HepG2 (cell line): ENCODE measurements around the gene WNK4. TPM values are rescaled to one million over a fixed set of nuclear protein-coding genes. Genes with fewer than 3 reads are reported as not detected.
A peak's percentile ranks its signal among the peaks of the same experiment; 100 is the strongest.

Experiments
- GPN1 ChIP-seq: sonication (generic); formaldehyde crosslinking; IDR thresholded peaks from 2 replicates; pipeline ENCODE4 v1.5.1; 2020; ENCODE audit warnings: missing genetic modification reagents, borderline replicate concordance
- HMGA1 ChIP-seq: sonication (generic); formaldehyde crosslinking; conservative IDR thresholded peaks from 2 replicates; pipeline ENCODE4 v1.4.0; 2020; ENCODE audit warnings: missing genetic modification reagents
- NBN ChIP-seq: fragments of 450-650 bp; conservative IDR thresholded peaks from 2 replicates; pipeline ENCODE4 v1.6.1; 2017
- SALL2 ChIP-seq: sonication (generic); formaldehyde crosslinking; IDR thresholded peaks from 2 replicates; pipeline ENCODE4 v1.8.1; 2023; ENCODE audit warnings: mild to moderate bottlenecking, missing genetic modification reagents, inconsistent platforms
- SNRNP70 ChIP-seq: fragments of 200-400 bp; formaldehyde crosslinking; IDR thresholded peaks from 2 replicates; pipeline ENCODE4 v1.6.1; 2017; ENCODE audit warnings: mild to moderate bottlenecking, low read depth, low read length, moderate library complexity
- TERF1 ChIP-seq: sonication (generic); formaldehyde crosslinking; IDR thresholded peaks from 2 replicates; pipeline ENCODE4 v1.8.0; 2022; ENCODE audit warnings: mild to moderate bottlenecking, missing genetic modification reagents, moderate library complexity
- ZBTB10 ChIP-seq: sonication (generic); formaldehyde crosslinking; IDR thresholded peaks from 2 replicates; pipeline ENCODE4 v1.4.0; 2020; ENCODE audit warnings: missing genetic modification reagents, borderline replicate concordance
- ZMAT3 ChIP-seq: sonication (generic); formaldehyde crosslinking; conservative IDR thresholded peaks from 2 replicates; pipeline ENCODE4 v1.7.0; 2021; ENCODE audit warnings: missing genetic modification reagents
- ZNF234 ChIP-seq: sonication (generic); formaldehyde crosslinking; conservative IDR thresholded peaks from 2 replicates; pipeline ENCODE4 v1.5.1; 2020; ENCODE audit warnings: mild to moderate bottlenecking, missing genetic modification reagents
- ZNF251 ChIP-seq: sonication (generic); formaldehyde crosslinking; IDR thresholded peaks from 2 replicates; pipeline ENCODE4 v1.9.0; 2021; ENCODE audit warnings: mild to moderate bottlenecking, missing genetic modification reagents
- ZNF543 ChIP-seq: sonication (generic); formaldehyde crosslinking; IDR thresholded peaks from 2 replicates; pipeline ENCODE4 v1.4.0; 2020; ENCODE audit warnings: mild to moderate bottlenecking, missing genetic modification reagents
- polyA plus RNA-seq, 8 experiments: library from polyadenylated mRNA; depleted of rRNA in 3 of 8; stranded (reverse) in 7 of 8; unstranded in 1 of 8; fragments of >200 nt; fragmentation: Illumina TruSeq in 4 of 8; extraction: Trizol in 4 of 8; gene quantifications; 2 replicates each; pipeline versions ENCODE4 v1.2.1 to v1.2.3, GENCODE V29; 2011 to 2016; ENCODE audit warnings: low read depth in 4 of 8, missing spikeins in 1 of 8, mixed read lengths in 1 of 8; ENCODE audit not compliant: insufficient read depth in 1 of 8
- total RNA-seq, 5 experiments: library from RNA; depleted of rRNA; stranded (reverse); fragments of >200 nt; fragmentation: Illumina TruSeq; extraction: Trizol; gene quantifications; 2 replicates each; pipeline ENCODE4 v1.2.3, GENCODE V29; 2016; ENCODE audit warnings: low read depth in 1 of 5
- TF ChIP-seq, protein P1 (sequence below): IDR thresholded peaks from 2 replicates; pipeline ENCODE4 v1.6.1; 2012; ENCODE audit warnings: low read depth, low read length, improper control_type of control experiment
- TF ChIP-seq, protein P2 (sequence below): sonication (generic); formaldehyde crosslinking; IDR thresholded peaks from 2 replicates; pipeline ENCODE4 v1.5.1; 2020; ENCODE audit warnings: missing genetic modification reagents, mild to moderate bottlenecking, borderline replicate concordance
- TF ChIP-seq, protein P3 (sequence below): IDR thresholded peaks from 2 replicates; pipeline ENCODE4 v1.6.1; 2016; ENCODE audit warnings: control low read depth
- TF ChIP-seq, protein P4 (sequence below): sonication (generic); formaldehyde crosslinking; IDR thresholded peaks from 2 replicates; pipeline ENCODE4 v1.4.0; 2020; ENCODE audit warnings: missing genetic modification reagents, mild to moderate bottlenecking, borderline replicate concordance

Gene WNK4
- total and polyA plus RNA-seq, 2 of the 13 experiments (the other 11 are each of a cell fraction or from before 2014, with no cell fraction given), result 2.7 to 13.7 TPM

- TF ChIP-seq, protein P1, sequence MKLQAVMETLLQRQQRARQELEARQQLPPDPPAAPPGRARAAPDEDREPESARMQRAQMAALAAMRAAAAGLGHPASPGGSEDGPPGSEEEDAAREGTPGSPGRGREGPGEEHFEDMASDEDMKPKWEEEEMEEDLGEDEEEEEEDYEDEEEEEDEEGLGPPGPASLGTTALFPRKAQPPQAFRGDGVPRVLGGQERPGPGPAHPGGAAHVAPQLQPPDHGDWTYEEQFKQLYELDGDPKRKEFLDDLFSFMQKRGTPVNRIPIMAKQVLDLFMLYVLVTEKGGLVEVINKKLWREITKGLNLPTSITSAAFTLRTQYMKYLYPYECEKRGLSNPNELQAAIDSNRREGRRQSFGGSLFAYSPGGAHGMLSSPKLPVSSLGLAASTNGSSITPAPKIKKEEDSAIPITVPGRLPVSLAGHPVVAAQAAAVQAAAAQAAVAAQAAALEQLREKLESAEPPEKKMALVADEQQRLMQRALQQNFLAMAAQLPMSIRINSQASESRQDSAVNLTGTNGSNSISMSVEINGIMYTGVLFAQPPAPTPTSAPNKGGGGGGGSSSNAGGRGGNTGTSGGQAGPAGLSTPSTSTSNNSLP, result peak; percentile 58; the same call in 1 of the 2 replicates
- TF ChIP-seq TERF1 (CRISPR knock-in tag) (no peak), SNRNP70 (no peak), HMGA1 (CRISPR knock-in tag) (no peak), ZBTB10 (CRISPR knock-in tag) (no peak), ZMAT3 (CRISPR knock-in tag) (no peak), ZNF543 (CRISPR knock-in tag) (no peak), GPN1 (CRISPR knock-in tag) (no peak), ZNF251 (CRISPR knock-in tag) (no peak), ZNF234 (CRISPR knock-in tag) (no peak), SALL2 (no peak), NBN (no peak)
- TF ChIP-seq, protein P2, sequence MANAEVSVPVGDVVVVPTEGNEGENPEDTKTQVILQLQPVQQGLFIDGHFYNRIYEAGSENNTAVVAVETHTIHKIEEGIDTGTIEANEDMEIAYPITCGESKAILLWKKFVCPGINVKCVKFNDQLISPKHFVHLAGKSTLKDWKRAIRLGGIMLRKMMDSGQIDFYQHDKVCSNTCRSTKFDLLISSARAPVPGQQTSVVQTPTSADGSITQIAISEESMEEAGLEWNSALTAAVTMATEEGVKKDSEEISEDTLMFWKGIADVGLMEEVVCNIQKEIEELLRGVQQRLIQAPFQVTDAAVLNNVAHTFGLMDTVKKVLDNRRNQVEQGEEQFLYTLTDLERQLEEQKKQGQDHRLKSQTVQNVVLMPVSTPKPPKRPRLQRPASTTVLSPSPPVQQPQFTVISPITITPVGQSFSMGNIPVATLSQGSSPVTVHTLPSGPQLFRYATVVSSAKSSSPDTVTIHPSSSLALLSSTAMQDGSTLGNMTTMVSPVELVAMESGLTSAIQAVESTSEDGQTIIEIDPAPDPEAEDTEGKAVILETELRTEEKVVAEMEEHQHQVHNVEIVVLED (CRISPR knock-in tag), result no peak; the same call in 1 of the 2 replicates
- TF ChIP-seq, protein P3, sequence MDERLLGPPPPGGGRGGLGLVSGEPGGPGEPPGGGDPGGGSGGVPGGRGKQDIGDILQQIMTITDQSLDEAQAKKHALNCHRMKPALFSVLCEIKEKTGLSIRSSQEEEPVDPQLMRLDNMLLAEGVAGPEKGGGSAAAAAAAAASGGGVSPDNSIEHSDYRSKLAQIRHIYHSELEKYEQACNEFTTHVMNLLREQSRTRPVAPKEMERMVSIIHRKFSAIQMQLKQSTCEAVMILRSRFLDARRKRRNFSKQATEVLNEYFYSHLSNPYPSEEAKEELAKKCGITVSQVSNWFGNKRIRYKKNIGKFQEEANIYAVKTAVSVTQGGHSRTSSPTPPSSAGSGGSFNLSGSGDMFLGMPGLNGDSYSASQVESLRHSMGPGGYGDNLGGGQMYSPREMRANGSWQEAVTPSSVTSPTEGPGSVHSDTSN (CRISPR knock-in tag), result no peak
- TF ChIP-seq, protein P4, sequence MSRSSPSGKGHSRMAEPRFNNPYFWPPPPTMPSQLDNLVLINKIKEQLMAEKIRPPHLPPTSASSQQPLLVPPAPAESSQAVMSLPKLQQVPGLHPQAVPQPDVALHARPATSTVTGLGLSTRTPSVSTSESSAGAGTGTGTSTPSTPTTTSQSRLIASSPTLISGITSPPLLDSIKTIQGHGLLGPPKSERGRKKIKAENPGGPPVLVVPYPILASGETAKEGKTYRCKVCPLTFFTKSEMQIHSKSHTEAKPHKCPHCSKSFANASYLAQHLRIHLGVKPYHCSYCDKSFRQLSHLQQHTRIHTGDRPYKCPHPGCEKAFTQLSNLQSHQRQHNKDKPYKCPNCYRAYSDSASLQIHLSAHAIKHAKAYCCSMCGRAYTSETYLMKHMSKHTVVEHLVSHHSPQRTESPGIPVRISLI, result peak; percentile 73; the same call in 1 of the 2 replicates
These were observed 11.5 kb downstream of the WNK4 start (continued) for GRCh38 chr17:42791948-42792347.
